ENCODE results near the gene AP1B1. TPM values are rescaled to one million over a fixed set of nuclear protein-coding genes. Genes with fewer than 3 reads are reported as not detected.

The AP1B1 gene
- total RNA-seq, 1 experiment from 2014 or later = 69.5 TPM

- Mint-ChIP-seq H3K36me3 (ENCODE audit: insufficient read depth, unreplicated experiment) (peaks cover 40% of the 10 kb centered on the region), H3K4me3 (ENCODE audit: unreplicated experiment) (no peak overlapping the region), H3K4me1 (ENCODE audit: insufficient read depth, unreplicated experiment) (peaks cover 5% of the 10 kb centered on the region), H3K27me3 (ENCODE audit: insufficient read depth, unreplicated experiment) (no peaks in the 10 kb centered on the region), H3K27ac (ENCODE audit: low read depth, unreplicated experiment) (no peak overlapping the region), H3K9me3 (ENCODE audit: unreplicated experiment) (no peaks in the 10 kb centered on the region)
- CTCF ChIA-PET = interaction anchor here (0.6 to 0.7 kb wide), 2 partner anchors 144 to 1059 kb away, joined by 3 read pairs; no protein-coding TSS in a partner anchor
- POLR2A ChIA-PET = interaction anchor here (2.6 kb wide), 1 partner anchor 19 kb away, joined by 11 read pairs; the partner anchor contains the start of gene GAS2L1
- TF ChIP-seq CTCF (IDR thresholded peaks at IDR 0.05; ENCODE audit: unreplicated experiment) = no peak
- DNase-seq (ENCODE audit: unreplicated experiment) = no peak
- BruUV-seq (replicated peaks) = no TSS peak
- intact Hi-C loops (cut with micrococcal nuclease) = no loop called here
Observed at GRCh38 chr22:29327089-29327764, 61.1 kb downstream of the AP1B1 start.

GRCh38 chr22:29326481-29326880 lies 61.9 kb downstream of the AP1B1 start:
- ChIA-PET CTCF (interaction anchor here (0.7 kb wide), 1 partner anchor 1060 kb away, joined by 3 read pairs; no protein-coding TSS in a partner anchor), POLR2A (interaction anchor here (2.6 kb wide), 1 partner anchor 19 kb away, joined by 11 read pairs; the partner anchor contains the start of gene GAS2L1)
- H3K4me1 Mint-ChIP-seq (ENCODE audit: insufficient read depth, unreplicated experiment) = peaks cover 5% of the 10 kb centered on the region
- H3K36me3 Mint-ChIP-seq (ENCODE audit: insufficient read depth, unreplicated experiment) = peaks cover 36% of the 10 kb centered on the region
- no peak for TF ChIP-seq CTCF (IDR thresholded peaks at IDR 0.05; ENCODE audit: unreplicated experiment)
- H3K9me3 Mint-ChIP-seq (ENCODE audit: unreplicated experiment) = no peaks in the 10 kb centered on the region
- intact Hi-C loops (cut with micrococcal nuclease) = no loop called here
- no peak overlapping the region for H3K27ac Mint-ChIP-seq (ENCODE audit: low read depth, unreplicated experiment)
- H3K27me3 Mint-ChIP-seq (ENCODE audit: insufficient read depth, unreplicated experiment) = no peaks in the 10 kb centered on the region
- no TSS peak for BruUV-seq (replicated peaks)
- no peak for DNase-seq (ENCODE audit: unreplicated experiment)
- H3K4me3 Mint-ChIP-seq (ENCODE audit: unreplicated experiment) = no peak overlapping the region

GRCh38 chr22:29325785-29326315 lies 62.5 kb downstream of the AP1B1 start:
- POLR2A ChIA-PET = interaction anchor here (2.6 kb wide), 1 partner anchor 18 kb away, joined by 11 read pairs; the partner anchor contains the start of gene GAS2L1
- no peaks in the 10 kb centered on the region for H3K27me3 Mint-ChIP-seq (ENCODE audit: insufficient read depth, unreplicated experiment)
- peaks cover 5% of the 10 kb centered on the region for H3K4me1 Mint-ChIP-seq (ENCODE audit: insufficient read depth, unreplicated experiment)
- CTCF ChIA-PET = no interaction called here
- intact Hi-C loops (cut with micrococcal nuclease) = no loop called here
- H3K27ac Mint-ChIP-seq (ENCODE audit: low read depth, unreplicated experiment) = no peak overlapping the region
- no peak for TF ChIP-seq CTCF (IDR thresholded peaks at IDR 0.05; ENCODE audit: unreplicated experiment)
- H3K4me3 Mint-ChIP-seq (ENCODE audit: unreplicated experiment) = no peak overlapping the region
- BruUV-seq (replicated peaks) = no TSS peak
- H3K36me3 Mint-ChIP-seq (ENCODE audit: insufficient read depth, unreplicated experiment) = peaks cover 34% of the 10 kb centered on the region
- H3K9me3 Mint-ChIP-seq (ENCODE audit: unreplicated experiment) = no peaks in the 10 kb centered on the region
- no peak for DNase-seq (ENCODE audit: unreplicated experiment)

GRCh38 chr22:29325356-29325755 lies 63.0 kb downstream of the AP1B1 start:
- DNase-seq (ENCODE audit: unreplicated experiment) = no peak
- ChIA-PET CTCF (interaction anchor here (0.7 kb wide), 1 partner anchor 849 kb away, joined by 3 read pairs; no protein-coding TSS in a partner anchor), POLR2A (no interaction called here)
- intact Hi-C loops (cut with micrococcal nuclease) = no loop called here
- peaks cover 30% of the 10 kb centered on the region for H3K36me3 Mint-ChIP-seq (ENCODE audit: insufficient read depth, unreplicated experiment)
- H3K27me3 Mint-ChIP-seq (ENCODE audit: insufficient read depth, unreplicated experiment) = no peaks in the 10 kb centered on the region
- no peak overlapping the region for H3K4me3 Mint-ChIP-seq (ENCODE audit: unreplicated experiment)
- H3K27ac Mint-ChIP-seq (ENCODE audit: low read depth, unreplicated experiment) = no peak overlapping the region
- no peak for TF ChIP-seq CTCF (IDR thresholded peaks at IDR 0.05; ENCODE audit: unreplicated experiment)
- H3K4me1 Mint-ChIP-seq (ENCODE audit: insufficient read depth, unreplicated experiment) = peaks cover 5% of the 10 kb centered on the region
- BruUV-seq (replicated peaks) = TSS peak; percentile 20
- no peaks in the 10 kb centered on the region for H3K9me3 Mint-ChIP-seq (ENCODE audit: unreplicated experiment)

All from MCF 10A (cell line).